H54 (cell line): ENCODE measurements around the gene TVP23B.
"Not testable (repeated sequence)": the region's sequence is repeated elsewhere in the genome, so short reads cannot be mapped to it uniquely, and the experiment has no call there.

Source experiments
- DNase-seq: peaks from one replicate; pipeline ENCODE4 v3.0.0; 2011; ENCODE audit warnings: low spot score, mixed read lengths; ENCODE audit not compliant: insufficient read length
- FAIRE-seq: peaks from 3 replicates; lab custom pipeline; 2011; peaks lifted over from hg19 to GRCh38; lab: Jason Lieb, UNC
- POLR2A ChIP-seq: IDR thresholded peaks from 2 replicates; pipeline ENCODE4 v1.6.1; 2011; ENCODE audit warnings: low read depth, mild to moderate bottlenecking, low read length

The TVP23B gene

GRCh38 chr17:18772471-18772870 is 8.5 kb upstream of the TVP23B start:
- no peak for TF ChIP-seq POLR2A
- no peak for FAIRE-seq
- DNase-seq = no peak

- DNase-seq, FAIRE-seq: not testable (repeated sequence)
Measured at GRCh38 chr17:18781805-18782204, 822 bp downstream of the TVP23B start.

GRCh38 chr17:18785933-18786332 is 5.0 kb downstream of the TVP23B start:
- not testable (repeated sequence) for DNase-seq, FAIRE-seq

GRCh38 chr17:18786890-18787289 is 5.9 kb downstream of the TVP23B start:
- FAIRE-seq, DNase-seq: not testable (repeated sequence)

GRCh38 chr17:18791402-18791801 is 10.4 kb downstream of the TVP23B start:
- DNase-seq = not testable (repeated sequence)
- FAIRE-seq = peak; percentile 85

GRCh38 chr17:18794841-18795240 is 13.9 kb downstream of the TVP23B start:
- not testable (repeated sequence) for FAIRE-seq, DNase-seq

- FAIRE-seq, DNase-seq: not testable (repeated sequence)
Measured at GRCh38 chr17:18796887-18797286, 15.9 kb downstream of the TVP23B start.

GRCh38 chr17:18803458-18804245 is 22.7 kb downstream of the TVP23B start:
- DNase-seq, FAIRE-seq: not testable (repeated sequence)

GRCh38 chr17:18815924-18816323 is 34.9 kb downstream of the TVP23B start:
- FAIRE-seq = not testable (repeated sequence)

GRCh38 chr17:18816489-18817371 is 35.7 kb downstream of the TVP23B start:
- DNase-seq = not testable (repeated sequence)
- peak; percentile 86 for FAIRE-seq

More at GRCh38 chr17:18815924-18816323, 34.9 kb downstream of the TVP23B start:
- DNase-seq = not testable (repeated sequence)

GRCh38 chr17:18821430-18821829 is 40.4 kb downstream of the TVP23B start:
- not testable (repeated sequence) for FAIRE-seq, DNase-seq

GRCh38 chr17:18827613-18828012 is 46.6 kb downstream of the TVP23B start:
- DNase-seq, FAIRE-seq: not testable (repeated sequence)

GRCh38 chr17:18848501-18848900 is 67.5 kb downstream of the TVP23B start:
- no peak for TF ChIP-seq POLR2A
- DNase-seq = no peak
- FAIRE-seq = no peak

GRCh38 chr17:18850679-18851078 is 69.7 kb downstream of the TVP23B start:
- TF ChIP-seq POLR2A = no peak
- no peak for FAIRE-seq

GRCh38 chr17:18851201-18851600 is 70.2 kb downstream of the TVP23B start:
- TF ChIP-seq POLR2A = no peak
- DNase-seq (no peak), FAIRE-seq (no peak)

More at GRCh38 chr17:18850679-18851078, 69.7 kb downstream of the TVP23B start:
- DNase-seq = no peak
